ENCODE data around the gene TPI1. TPM values are rescaled to one million over a fixed set of nuclear protein-coding genes. Genes with fewer than 3 reads are reported as not detected.

Gene TPI1
- total RNA-seq, 1 donor from 2014 or later: 306 TPM

DNA sequence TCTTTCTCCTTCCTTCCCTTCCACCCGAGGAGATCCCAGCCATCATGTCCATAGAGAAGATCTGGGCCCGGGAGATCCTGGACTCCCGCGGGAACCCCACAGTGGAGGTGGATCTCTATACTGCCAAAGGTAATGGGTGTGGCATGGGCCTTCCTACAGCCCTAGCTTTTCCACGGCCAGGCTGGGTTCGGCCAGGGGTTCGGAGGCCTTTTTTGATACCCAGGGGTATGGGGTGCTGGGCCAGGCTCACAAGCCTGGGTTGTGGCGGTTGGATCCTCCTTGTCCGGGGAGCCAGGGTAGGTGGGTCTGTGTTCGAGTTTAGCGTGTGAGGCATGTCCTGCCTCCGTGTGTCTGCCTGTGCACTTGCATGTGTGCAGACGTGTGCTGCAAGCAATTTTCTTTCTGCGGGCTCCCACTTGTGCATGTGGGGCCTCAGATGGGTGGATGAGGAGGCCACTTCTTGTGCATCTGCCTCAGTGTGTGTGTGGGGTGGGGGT lies 48.5 kb downstream of the TPI1 start:
- ChIA-PET POLR2A (interaction anchor here (2.0 to 3.1 kb wide), 4 partner anchors 11 to 43 kb away, joined by 7 to 13 read pairs (median 9); partner anchors contain the start of genes C12orf57, LRRC23, RNU7-1 and SPSB2), CTCF (interaction anchor here (1.8 kb wide), 1 partner anchor 9 kb away, joined by 5 read pairs; no protein-coding TSS in a partner anchor)
- H3K27ac Mint-ChIP-seq: no peak overlapping the region
- H3K36me3 Mint-ChIP-seq (ENCODE audit: low read depth): peaks cover 19% of the 10 kb centered on the region
- H3K9me3 Mint-ChIP-seq: no peaks in the 10 kb centered on the region
- no peak for ATAC-seq (ENCODE audit: low read depth)
- H3K4me3 Mint-ChIP-seq: peak overlapping the region; percentile 60
- H3K4me1 Mint-ChIP-seq: peaks cover 34% of the 10 kb centered on the region
- no peak for TF ChIP-seq CTCF (IDR thresholded peaks at IDR 0.05)
- peaks cover 2% of the 10 kb centered on the region for H3K27me3 Mint-ChIP-seq
- DNase-seq: no peak
- intact Hi-C loops (cut with micrococcal nuclease): no loop called here

- no peak for DNase-seq
- H3K27ac Mint-ChIP-seq: peak overlapping the region; percentile 46
- intact Hi-C loops (cut with micrococcal nuclease): no loop called here
- H3K4me1 Mint-ChIP-seq: peaks cover 40% of the 10 kb centered on the region
- POLR2A ChIA-PET: interaction anchor here (0.7 to 3.1 kb wide), 5 partner anchors 20 to 96 kb away, joined by 3 to 15 read pairs (median 9); partner anchors contain the start of genes C12orf57, RNU7-1 and SPSB2
- CTCF ChIA-PET: interaction anchor here (1.8 kb wide), 1 partner anchor 9 kb away, joined by 5 read pairs; no protein-coding TSS in a partner anchor
- H3K27me3 Mint-ChIP-seq: peaks cover 2% of the 10 kb centered on the region
- H3K4me3 Mint-ChIP-seq: no peak overlapping the region
- ATAC-seq (ENCODE audit: low read depth): no peak
- TF ChIP-seq CTCF (IDR thresholded peaks at IDR 0.05): no peak
- H3K9me3 Mint-ChIP-seq: no peaks in the 10 kb centered on the region
- peaks cover 19% of the 10 kb centered on the region for H3K36me3 Mint-ChIP-seq (ENCODE audit: low read depth)
Observed at GRCh38 chr12:6916426-6917200, 49.3 kb downstream of the TPI1 start.

GRCh38 chr12:6917491-6918231 lies 50.3 kb downstream of the TPI1 start:
- Mint-ChIP-seq H3K27me3 (peaks cover 2% of the 10 kb centered on the region), H3K9me3 (no peaks in the 10 kb centered on the region), H3K36me3 (ENCODE audit: low read depth) (peaks cover 19% of the 10 kb centered on the region), H3K4me3 (no peak overlapping the region), H3K27ac (no peak overlapping the region), H3K4me1 (peaks cover 50% of the 10 kb centered on the region)
- CTCF ChIA-PET: no interaction called here
- no peak for DNase-seq
- intact Hi-C loops (cut with micrococcal nuclease): no loop called here
- TF ChIP-seq CTCF (IDR thresholded peaks at IDR 0.05): no peak
- POLR2A ChIA-PET: interaction anchor here (0.6 to 3.1 kb wide), 7 partner anchors 19 to 97 kb away, joined by 3 to 15 read pairs (median 4); partner anchors contain the start of genes C12orf57, RNU7-1 and SPSB2
- ATAC-seq (ENCODE audit: low read depth): no peak

GRCh38 chr12:6919588-6919987 lies 52.3 kb downstream of the TPI1 start:
- intact Hi-C loops (cut with micrococcal nuclease): no loop called here
- ChIA-PET CTCF (interaction anchor here (1.3 to 1.5 kb wide), 2 partner anchors 28 to 50 kb away, joined by 3 to 4 read pairs; no protein-coding TSS in a partner anchor), POLR2A (interaction anchor here (0.6 to 1.5 kb wide), 4 partner anchors 11 to 48 kb away, joined by 4 to 10 read pairs (median 7); partner anchors contain the start of genes C12orf57 and RNU7-1)
- H3K9me3 Mint-ChIP-seq: no peaks in the 10 kb centered on the region
- DNase-seq: no peak
- peaks cover 19% of the 10 kb centered on the region for H3K36me3 Mint-ChIP-seq (ENCODE audit: low read depth)
- H3K27ac Mint-ChIP-seq: no peak overlapping the region
- TF ChIP-seq CTCF (IDR thresholded peaks at IDR 0.05): no peak
- H3K27me3 Mint-ChIP-seq: no peaks in the 10 kb centered on the region
- no peak for ATAC-seq (ENCODE audit: low read depth)
- H3K4me3 Mint-ChIP-seq: no peak overlapping the region
- peaks cover 55% of the 10 kb centered on the region for H3K4me1 Mint-ChIP-seq

Other genes with a start within 250 kb of the TPI1 start
- gene LPAR5, start 231.6 kb upstream of the TPI1 start, total RNA-seq: 27.7 and 30.4 TPM in 2 replicates
- gene ACRBP, start 220.1 kb upstream of the TPI1 start, total RNA-seq: 5.4 and 7.7 TPM in 2 replicates
- 31.6 and 39.2 TPM in 2 replicates for gene ING4, start 204.4 kb upstream of the TPI1 start, total RNA-seq
- 81.7 and 98.6 TPM in 2 replicates for gene ZNF384, start 178.2 kb upstream of the TPI1 start, total RNA-seq
- gene PIANP, start 166.7 kb upstream of the TPI1 start, total RNA-seq: 0.24 and 0.40 TPM in 2 replicates
- gene COPS7A, start 143.5 kb upstream of the TPI1 start, total RNA-seq: 28.1 and 35.8 TPM in 2 replicates
- 102 and 105 TPM in 2 replicates for gene MLF2, start 114.4 kb upstream of the TPI1 start, total RNA-seq
- gene PTMS, start 101.2 kb upstream of the TPI1 start, total RNA-seq: 4.8 and 6.4 TPM in 2 replicates
- gene LAG3, start 95.0 kb upstream of the TPI1 start, total RNA-seq: 0.12 TPM in 1 of 2 replicates, not detected in the other
- 0.22 and 0.32 TPM in 2 replicates for gene CD4, start 78.0 kb upstream of the TPI1 start, total RNA-seq
- not detected in 2 replicates for gene GPR162, start 45.7 kb upstream of the TPI1 start, total RNA-seq
- not detected in 2 replicates for gene P3H3, start 39.1 kb upstream of the TPI1 start, total RNA-seq
- 0.51 and 0.60 TPM in 2 replicates for gene GNB3, start 26.6 kb upstream of the TPI1 start, total RNA-seq
- gene CDCA3, start 16.2 kb upstream of the TPI1 start, total RNA-seq: 1.2 and 1.6 TPM in 2 replicates
- 108 and 110 TPM in 2 replicates for gene USP5, start 15.4 kb upstream of the TPI1 start, total RNA-seq
- gene SPSB2, start 5.8 kb downstream of the TPI1 start, total RNA-seq: 14.4 and 16.2 TPM in 2 replicates
- 7.7 and 8.8 TPM in 2 replicates for gene LRRC23, start 37.3 kb downstream of the TPI1 start, total RNA-seq
- 20.9 and 31.0 TPM in 2 replicates for gene ENO2, start 47.0 kb downstream of the TPI1 start, total RNA-seq
- gene ATN1, start 60.4 kb downstream of the TPI1 start, total RNA-seq: 42.8 and 50.9 TPM in 2 replicates
- not detected in 2 replicates for gene RNU7-1, start 76.3 kb downstream of the TPI1 start, total RNA-seq
- 54.8 and 63.4 TPM in 2 replicates for gene C12orf57, start 76.5 kb downstream of the TPI1 start, total RNA-seq
- gene PTPN6, start 83.8 kb downstream of the TPI1 start, total RNA-seq: 371 and 393 TPM in 2 replicates
- 240 and 255 TPM in 2 replicates for gene PHB2, start 103.1 kb downstream of the TPI1 start, total RNA-seq
- gene EMG1, start 103.4 kb downstream of the TPI1 start, total RNA-seq: 89.2 and 91.1 TPM in 2 replicates
- 19.3 and 21.3 TPM in 2 replicates for gene LPCAT3, start 150.9 kb downstream of the TPI1 start, total RNA-seq
- gene C1S, start 193.2 kb downstream of the TPI1 start, total RNA-seq: 0.71 and 1.6 TPM in 2 replicates
- gene C1R, start 224.9 kb downstream of the TPI1 start, total RNA-seq: 0.54 and 0.78 TPM in 2 replicates
- 13.5 and 19.2 TPM in 2 replicates for gene C1RL, start 241.7 kb downstream of the TPI1 start, total RNA-seq